Ishikawa (cell line): Measurements from ENCODE around the gene ANXA6.

Experiments
- CEBPB ChIP-seq: IDR thresholded peaks from 2 replicates; pipeline ENCODE4 v1.6.1; 2012
- EP300 ChIP-seq: IDR thresholded peaks from 2 replicates; pipeline ENCODE4 v1.6.1; 2012; ENCODE audit warnings: borderline replicate concordance
- FOXM1 ChIP-seq: IDR thresholded peaks from 2 replicates; pipeline ENCODE4 v1.6.1; 2012; ENCODE audit warnings: low read depth, borderline replicate concordance
- RAD21 ChIP-seq: IDR thresholded peaks from 2 replicates; pipeline ENCODE4 v1.6.1; 2012; ENCODE audit warnings: low read depth
- TAF1 ChIP-seq: IDR thresholded peaks from 2 replicates; pipeline ENCODE4 v1.6.1; 2012; ENCODE audit warnings: low read depth, mild to moderate bottlenecking
- TCF12 ChIP-seq: IDR thresholded peaks from 2 replicates; pipeline ENCODE4 v1.6.1; 2012; ENCODE audit warnings: low read depth
- TEAD4 ChIP-seq: IDR thresholded peaks from 2 replicates; pipeline ENCODE4 v1.6.1; 2012
- YY1 ChIP-seq: IDR thresholded peaks from 2 replicates; pipeline ENCODE4 v1.6.1; 2012; ENCODE audit warnings: low read depth
- ZBTB7A ChIP-seq: IDR thresholded peaks from 2 replicates; pipeline ENCODE4 v1.6.1; 2012; ENCODE audit warnings: low read depth
- TF ChIP-seq, protein P1 (sequence below): IDR thresholded peaks from 2 replicates; pipeline ENCODE4 v1.6.1; 2012

DNA sequence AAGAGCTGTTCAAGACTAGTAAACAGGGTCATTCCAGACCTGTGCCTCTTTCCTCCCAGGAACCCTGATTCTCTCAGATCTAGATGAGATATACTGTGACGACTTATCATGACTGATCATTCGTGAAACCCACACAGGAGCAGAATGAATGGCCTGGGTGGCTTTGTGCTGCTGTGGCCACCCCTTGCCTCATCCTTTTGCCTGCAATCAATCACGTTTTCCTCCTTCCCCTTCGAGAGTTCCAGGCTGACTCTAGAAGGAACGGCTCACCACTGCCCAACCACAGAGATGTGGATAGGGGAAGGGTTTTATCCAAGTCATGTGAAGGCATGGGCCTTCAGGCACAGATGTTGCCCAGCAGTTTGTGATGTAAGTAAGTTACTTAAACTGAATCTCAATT is 5.8 kb downstream of the ANXA6 start:
- TF ChIP-seq ZBTB7A (no peak), RAD21 (no peak), YY1 (no peak), EP300 (no peak), TCF12 (no peak), TEAD4 (no peak), CEBPB (no peak), TAF1 (no peak), FOXM1 (no peak)
- TF ChIP-seq, protein P1, sequence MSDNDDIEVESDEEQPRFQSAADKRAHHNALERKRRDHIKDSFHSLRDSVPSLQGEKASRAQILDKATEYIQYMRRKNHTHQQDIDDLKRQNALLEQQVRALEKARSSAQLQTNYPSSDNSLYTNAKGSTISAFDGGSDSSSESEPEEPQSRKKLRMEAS, result no peak
